ENCODE measurements around the gene MRPL1. TPM values are rescaled to one million over a fixed set of nuclear protein-coding genes. Genes with fewer than 3 reads are reported as not detected.
A peak's percentile ranks its signal among the peaks of the same experiment; 100 is the strongest.

The MRPL1 gene
- polyA plus RNA-seq, 3 donors = 4.0 to 11.8 (median 10.7) TPM

DNA sequence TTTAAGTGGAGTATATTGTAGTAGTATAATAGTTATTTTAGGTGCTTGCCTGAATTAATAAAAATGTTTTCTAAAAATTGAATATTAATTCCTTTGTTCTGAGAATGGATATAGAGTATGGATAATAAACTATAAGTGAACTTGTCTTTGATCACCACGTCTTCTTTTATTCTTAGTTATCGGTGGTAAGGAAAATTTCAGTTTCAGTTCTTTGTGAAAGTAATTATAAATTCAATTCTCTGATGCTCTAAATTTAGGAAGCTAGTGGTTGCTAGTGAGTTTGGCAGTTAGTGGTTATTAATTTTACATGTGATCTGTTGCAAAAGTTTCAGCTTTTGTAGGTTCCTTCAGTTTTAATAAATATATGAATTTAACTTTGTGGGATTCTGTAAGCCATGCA, 30.8 kb downstream of the MRPL1 start:
- H3K27me3 ChIP-seq (ENCODE audit: control insufficient read depth in 2 of 2, insufficient read depth in 2 of 2, low read length in 2 of 2) = no peaks in the 10 kb centered on the region
- Mint-ChIP-seq H3K9me3 (no peaks in the 10 kb centered on the region), H3K4me3 (peak overlapping the region; percentile 43 to 60), H3K27ac (peak overlapping the region in 5 of 7 donors; percentile 24 to 85 (median 74)), H3K4me1 (peaks cover 22% of the 10 kb centered on the region), H3K36me3 (peaks cover 23 to 34% of the 10 kb centered on the region in 2 donors), H3K27me3 (ENCODE audit: low read depth in 3 of 3) (no peaks in the 10 kb centered on the region)
- no peak overlapping the region for H3K9ac ChIP-seq (ENCODE audit: insufficient read depth, low read length, poor library complexity, severe bottlenecking)
- no peaks in the 10 kb centered on the region for H3K9me3 ChIP-seq (replicated peaks in 1 of 2; ENCODE audit: control insufficient read depth in 1 of 2, insufficient read depth in 1 of 2, low read length in 2 of 2)
- DNase-seq = peak in 1 of 3 donors; percentile 2
- peak overlapping the region; percentile 29 for H3K4me2 ChIP-seq (replicated peaks; ENCODE audit: extremely low read depth, low read length, poor library complexity, severe bottlenecking)
- H4K20me1 ChIP-seq (ENCODE audit: insufficient read depth, low read length) = no peaks in the 10 kb centered on the region
- TF ChIP-seq, protein P1, sequence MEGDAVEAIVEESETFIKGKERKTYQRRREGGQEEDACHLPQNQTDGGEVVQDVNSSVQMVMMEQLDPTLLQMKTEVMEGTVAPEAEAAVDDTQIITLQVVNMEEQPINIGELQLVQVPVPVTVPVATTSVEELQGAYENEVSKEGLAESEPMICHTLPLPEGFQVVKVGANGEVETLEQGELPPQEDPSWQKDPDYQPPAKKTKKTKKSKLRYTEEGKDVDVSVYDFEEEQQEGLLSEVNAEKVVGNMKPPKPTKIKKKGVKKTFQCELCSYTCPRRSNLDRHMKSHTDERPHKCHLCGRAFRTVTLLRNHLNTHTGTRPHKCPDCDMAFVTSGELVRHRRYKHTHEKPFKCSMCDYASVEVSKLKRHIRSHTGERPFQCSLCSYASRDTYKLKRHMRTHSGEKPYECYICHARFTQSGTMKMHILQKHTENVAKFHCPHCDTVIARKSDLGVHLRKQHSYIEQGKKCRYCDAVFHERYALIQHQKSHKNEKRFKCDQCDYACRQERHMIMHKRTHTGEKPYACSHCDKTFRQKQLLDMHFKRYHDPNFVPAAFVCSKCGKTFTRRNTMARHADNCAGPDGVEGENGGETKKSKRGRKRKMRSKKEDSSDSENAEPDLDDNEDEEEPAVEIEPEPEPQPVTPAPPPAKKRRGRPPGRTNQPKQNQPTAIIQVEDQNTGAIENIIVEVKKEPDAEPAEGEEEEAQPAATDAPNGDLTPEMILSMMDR (IDR thresholded peaks at IDR 0.05) = no peak
- peak overlapping the region in 1 of 3 experiments; percentile 20 for H3K4me3 ChIP-seq (replicated peaks in 1 of 3; ENCODE audit: low read depth in 2 of 3, low read length in 3 of 3)
- H3K27ac ChIP-seq (ENCODE audit: low read depth in 1 of 2, low read length in 2 of 2) = peak overlapping the region in 1 of 2 donors; percentile 56
- H3K36me3 ChIP-seq (replicated peaks in 1 of 2; ENCODE audit: control insufficient read depth in 1 of 2, insufficient read depth in 2 of 2, low read length in 2 of 2) = peaks cover 8 to 41% of the 10 kb centered on the region in 2 donors
- no CpG with 5 or more reads among the region's 2 CpGs for WGBS (ENCODE audit: insufficient coverage)
- peaks cover 3 to 23% of the 10 kb centered on the region in 2 donors for H3K4me1 ChIP-seq (ENCODE audit: control insufficient read depth in 1 of 2, insufficient read depth in 2 of 2, low read length in 2 of 2)
- H3K79me2 ChIP-seq (ENCODE audit: insufficient read depth, low read length) = peaks cover 6% of the 10 kb centered on the region
- intact Hi-C loops (cut with micrococcal nuclease) = no loop called here
- H2AFZ ChIP-seq (ENCODE audit: insufficient read depth, low read depth, low read length, poor library complexity, severe bottlenecking) = no peak overlapping the region

- Mint-ChIP-seq H3K4me1 (peaks cover 13% of the 10 kb centered on the region), H3K9me3 (no peaks in the 10 kb centered on the region), H3K27me3 (ENCODE audit: low read depth in 3 of 3) (no peaks in the 10 kb centered on the region), H3K36me3 (peaks cover 27% of the 10 kb centered on the region in 2 donors), H3K4me3 (no peak overlapping the region), H3K27ac (peak overlapping the region in 3 of 7 donors; percentile 51 to 71 (median 67))
- peaks cover 7 to 39% of the 10 kb centered on the region in 2 donors for H3K36me3 ChIP-seq (replicated peaks in 1 of 2; ENCODE audit: control insufficient read depth in 1 of 2, insufficient read depth in 2 of 2, low read length in 2 of 2)
- H3K9me3 ChIP-seq (replicated peaks in 1 of 2; ENCODE audit: control insufficient read depth in 1 of 2, insufficient read depth in 1 of 2, low read length in 2 of 2) = no peaks in the 10 kb centered on the region
- H2AFZ ChIP-seq (ENCODE audit: insufficient read depth, low read depth, low read length, poor library complexity, severe bottlenecking) = no peak overlapping the region
- DNase-seq = no peak
- peak overlapping the region; percentile 10 for H3K4me2 ChIP-seq (replicated peaks; ENCODE audit: extremely low read depth, low read length, poor library complexity, severe bottlenecking)
- intact Hi-C loops (cut with micrococcal nuclease) = no loop called here
- no peaks in the 10 kb centered on the region for H3K79me2 ChIP-seq (ENCODE audit: insufficient read depth, low read length)
- no peak overlapping the region for H3K4me3 ChIP-seq (replicated peaks in 1 of 3; ENCODE audit: low read depth in 2 of 3, low read length in 3 of 3)
- peaks cover 0 to 6% of the 10 kb centered on the region in 2 donors for H3K4me1 ChIP-seq (ENCODE audit: control insufficient read depth in 1 of 2, insufficient read depth in 2 of 2, low read length in 2 of 2)
- no peak overlapping the region for H3K9ac ChIP-seq (ENCODE audit: insufficient read depth, low read length, poor library complexity, severe bottlenecking)
- H3K27ac ChIP-seq (ENCODE audit: low read depth in 1 of 2, low read length in 2 of 2) = peak overlapping the region in 1 of 2 donors; percentile 56
- H3K27me3 ChIP-seq (ENCODE audit: control insufficient read depth in 2 of 2, insufficient read depth in 2 of 2, low read length in 2 of 2) = no peaks in the 10 kb centered on the region
- 0% methylated on average over 1 of the region's 1 CpG for WGBS (ENCODE audit: insufficient coverage)
- no peaks in the 10 kb centered on the region for H4K20me1 ChIP-seq (ENCODE audit: insufficient read depth, low read length)
- TF ChIP-seq, protein P1 (IDR thresholded peaks at IDR 0.05) = no peak
These were observed 37.0 kb downstream of the MRPL1 start for GRCh38 chr4:77899607-77900006.

All from CD14-positive monocyte (primary cell).